ENCODE data around the gene BEAN1.

The BEAN1 gene

GRCh38 chr16:66524601-66525164, 97.6 kb downstream of the BEAN1 start:
- DNase-seq = peak; percentile 95 to 98

GRCh38 chr16:66525396-66526180, 98.5 kb downstream of the BEAN1 start:
- peak; percentile 38 to 52 for DNase-seq

- DNase-seq = no peak
These were observed 101.2 kb downstream of the BEAN1 start for GRCh38 chr16:66528294-66528693.

GRCh38 chr16:66529475-66529874, 102.4 kb downstream of the BEAN1 start:
- DNase-seq = no peak
